ENCODE measurements around the gene GPR45. TPM values are rescaled to one million over a fixed set of nuclear protein-coding genes. Genes with fewer than 3 reads are reported as not detected.

GPR45 gene
- total and polyA plus RNA-seq, 8 donors = not detected

DNA sequence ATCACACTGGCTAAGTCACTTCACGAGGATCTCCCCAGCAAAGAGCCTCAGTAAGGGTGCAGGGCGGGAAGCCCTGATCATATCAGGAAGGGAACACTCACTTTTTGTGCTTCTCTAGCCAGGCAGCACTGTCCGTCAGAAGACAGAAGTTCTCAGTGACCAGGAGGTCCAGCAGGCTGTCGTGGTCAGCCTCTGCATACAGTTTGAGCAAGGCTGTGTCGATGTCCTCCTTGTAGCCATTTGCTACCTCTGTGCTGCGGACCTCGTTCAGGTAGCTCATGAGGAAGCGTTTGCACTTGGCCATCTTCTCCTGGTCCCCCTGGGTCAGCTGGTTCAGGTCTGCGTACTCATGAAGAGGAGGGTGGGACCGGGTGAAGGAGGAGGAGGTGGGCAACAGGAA is 38.7 kb downstream of the GPR45 start:
- no peak for DNase-seq
- no peak overlapping the region for H3K4me3 ChIP-seq
- TF ChIP-seq EP300 (IDR thresholded peaks at IDR 0.05) (no peak), POLR2A (IDR thresholded peaks at IDR 0.05) (no peak), POLR2AphosphoS5 (IDR thresholded peaks at IDR 0.05) (no peak), CTCF (IDR thresholded peaks at IDR 0.05) (no peak)
- H3K9me3 ChIP-seq = no peaks in the 10 kb centered on the region
- 89 to 91% (median 90%) methylated on average over 10 of the region's 10 CpGs for WGBS, 5 donors
- H3K27me3 ChIP-seq = no peaks in the 10 kb centered on the region
- H3K4me1 ChIP-seq = no peaks in the 10 kb centered on the region
- intact Hi-C loops (cut with DNase I; ENCODE audit: low total_unique reads) = no loop called here
- H3K27ac ChIP-seq = no peak overlapping the region
- peaks cover 60 to 100% (median 99%) of the 10 kb centered on the region in 4 donors for H3K36me3 ChIP-seq

DNA sequence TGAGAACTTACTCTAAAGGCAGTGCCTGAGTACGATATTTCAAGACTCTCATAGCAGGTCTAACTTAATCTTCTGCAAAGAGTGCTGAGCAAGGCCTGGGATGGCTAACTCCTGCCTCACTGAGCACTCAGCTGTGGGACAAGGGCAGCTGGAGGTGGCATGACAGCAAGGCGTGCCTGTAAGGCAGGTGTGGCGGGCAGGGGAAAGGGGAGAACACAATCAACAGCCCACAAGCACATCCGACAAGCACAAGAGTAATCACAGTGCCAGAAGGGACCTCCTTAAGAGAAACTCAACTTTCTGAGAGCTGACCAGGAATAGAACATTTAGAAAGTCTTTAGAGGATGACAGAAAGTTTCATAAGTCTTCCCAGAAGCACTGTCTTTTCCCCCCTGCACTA is 42.0 kb downstream of the GPR45 start:
- H3K4me1 ChIP-seq = peaks cover 0 to 10% (median 0%) of the 10 kb centered on the region in 4 donors
- no peak for TF ChIP-seq POLR2A (IDR thresholded peaks at IDR 0.05)
- no peak for TF ChIP-seq CTCF (IDR thresholded peaks at IDR 0.05)
- TF ChIP-seq EP300 (IDR thresholded peaks at IDR 0.05) = no peak
- no peak for TF ChIP-seq POLR2AphosphoS5 (IDR thresholded peaks at IDR 0.05)
- H3K4me3 ChIP-seq = no peak overlapping the region
- peaks cover 46 to 98% (median 94%) of the 10 kb centered on the region in 4 donors for H3K36me3 ChIP-seq
- no peaks in the 10 kb centered on the region for H3K27me3 ChIP-seq
- intact Hi-C loops (cut with DNase I; ENCODE audit: low total_unique reads) = no loop called here
- 81 to 97% (median 90%) methylated on average over 4 of the region's 4 CpGs for WGBS, 5 donors
- no peak for DNase-seq
- H3K27ac ChIP-seq = no peak overlapping the region
- H3K9me3 ChIP-seq = no peaks in the 10 kb centered on the region

DNA sequence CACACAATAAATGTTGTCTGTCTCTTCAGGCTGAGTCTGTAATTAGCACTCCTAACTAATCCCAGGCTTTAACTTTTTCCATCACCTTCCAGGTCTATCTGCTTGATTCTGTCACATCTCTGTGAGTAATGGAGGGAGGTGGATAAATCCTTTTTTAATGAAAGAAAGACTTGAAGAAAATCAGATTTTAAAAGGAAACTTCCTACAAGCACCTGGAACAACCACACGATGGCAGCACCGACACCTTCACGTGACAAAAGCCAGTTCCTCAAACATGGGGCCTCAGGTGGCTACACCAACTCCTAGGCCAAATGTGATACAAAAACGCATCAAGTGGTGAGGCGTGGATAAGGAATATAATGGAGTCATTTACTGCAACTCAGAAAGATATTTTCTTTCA is 46.1 kb downstream of the GPR45 start:
- WGBS, 5 donors = 25 to 50% (median 44%) methylated on average over 5 of the region's 5 CpGs
- Histone ChIP-seq H3K4me1 (peaks cover 0 to 10% (median 0%) of the 10 kb centered on the region in 4 donors), H3K9me3 (no peaks in the 10 kb centered on the region), H3K27me3 (no peaks in the 10 kb centered on the region), H3K27ac (no peak overlapping the region), H3K4me3 (no peak overlapping the region), H3K36me3 (peaks cover 28 to 98% (median 90%) of the 10 kb centered on the region in 4 donors)
- intact Hi-C loops (cut with DNase I; ENCODE audit: low total_unique reads) = no loop called here
- DNase-seq = peak; percentile 61 to 67
- TF ChIP-seq EP300 (IDR thresholded peaks at IDR 0.05) (no peak), POLR2A (IDR thresholded peaks at IDR 0.05) (no peak), CTCF (IDR thresholded peaks at IDR 0.05) (peak in 5 of 7 experiments; percentile 10 to 58 (median 50)), POLR2AphosphoS5 (IDR thresholded peaks at IDR 0.05) (no peak)

DNA sequence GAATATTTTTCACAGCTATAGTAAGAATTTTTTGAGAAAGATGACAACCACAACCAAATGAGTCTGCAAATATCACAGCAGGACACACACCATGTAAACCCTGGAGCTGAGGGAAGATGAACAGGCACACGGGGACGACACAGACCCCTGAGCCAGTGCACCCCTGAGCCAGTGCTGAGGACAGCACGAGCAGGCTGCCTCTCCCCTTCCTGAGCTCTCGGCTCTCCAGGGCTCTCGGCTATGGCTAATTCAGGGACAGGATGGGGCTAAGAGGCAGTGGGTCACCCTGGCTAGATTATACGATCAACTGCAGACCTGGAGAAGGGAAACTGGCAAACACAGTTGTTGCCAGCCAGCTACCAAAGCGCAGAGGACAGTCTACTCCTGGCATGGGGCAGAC is 46.6 kb downstream of the GPR45 start:
- Histone ChIP-seq H3K27ac (no peak overlapping the region), H3K36me3 (peaks cover 28 to 98% (median 90%) of the 10 kb centered on the region in 4 donors), H3K9me3 (no peaks in the 10 kb centered on the region), H3K4me1 (peaks cover 0 to 10% (median 0%) of the 10 kb centered on the region in 4 donors), H3K27me3 (no peaks in the 10 kb centered on the region), H3K4me3 (no peak overlapping the region)
- WGBS, 5 donors = 81 to 93% (median 87%) methylated on average over 7 of the region's 7 CpGs
- TF ChIP-seq CTCF (IDR thresholded peaks at IDR 0.05) (no peak), POLR2A (IDR thresholded peaks at IDR 0.05) (no peak), EP300 (IDR thresholded peaks at IDR 0.05) (no peak), POLR2AphosphoS5 (IDR thresholded peaks at IDR 0.05) (no peak)
- DNase-seq = no peak
- intact Hi-C loops (cut with DNase I; ENCODE audit: low total_unique reads) = no loop called here
